HCT116 (cell line): ENCODE results near the gene CSGALNACT2. TPM values are rescaled to one million over a fixed set of nuclear protein-coding genes. Genes with fewer than 3 reads are reported as not detected.

Experiments used
- ATAC-seq: fragments of 200-7000 bp; cut with Tn5 transposase; 2 replicates; pipeline ENCODE4 v1.9.1; 2020; ENCODE audit warnings: mild to moderate bottlenecking, moderate library complexity
- BruUV-seq: library from RNA; stranded (reverse); fragments of 400-500 nt; replicated peaks from 2 replicates; lab custom pipeline; 2021; lab: Mats Ljungman, UMichigan
- CTCF ChIA-PET: fragments of 300-600 bp; sonication (Branson Sonifier 250); formaldehyde crosslinking; loops from one replicate; lab custom pipeline; 2021; ENCODE audit warnings: antibody characterized with exemption; lab: Charles Lee
- POLR2A ChIA-PET: fragments of 300-600, 350-600 bp; sonication (Branson Sonifier 250); formaldehyde crosslinking; loops from one replicate; lab custom pipeline; 2021; ENCODE audit warnings: antibody characterized with exemption; lab: Charles Lee
- RAD21 ChIA-PET, 2 experiments: fragments of 300-600 bp; sonication (Branson Sonifier 250); formaldehyde crosslinking; loops; one replicate each; lab custom pipeline; 2023; ENCODE audit warnings: low total read pairs in 2 of 2; ENCODE audit not compliant: uncharacterized antibody in 2 of 2, unreplicated experiment in 2 of 2, low non-redundant PET in 1 of 2; lab: Charles Lee
- DNase-seq: peaks from one replicate; pipeline ENCODE4 v3.0.0-alpha.2; 2010; ENCODE audit warnings: low read depth, low spot score
- H2AFZ ChIP-seq: fragments of 200-600 bp; shearing (Covaris generic), sonication (generic); 2 replicates; pipeline ENCODE4 v1.6.1; 2017; ENCODE audit warnings: low read depth, mixed run types, mixed read lengths, antibody characterized with exemption, low read length; ENCODE audit not compliant: poor library complexity, severe bottlenecking
- H3K27ac ChIP-seq: 2 replicates; pipeline ENCODE4 v1.5.1; 2012; ENCODE audit warnings: low read depth, low read length
- H3K27me3 ChIP-seq: fragments of 200-600 bp; sonication (generic); 2 replicates; pipeline ENCODE4 v1.6.1; 2016; ENCODE audit warnings: mixed run types, low read length, mixed read lengths; ENCODE audit not compliant: insufficient read depth
- H3K36me3 ChIP-seq, 2 experiments: fragments of 200-500 bp in 1 of 2; fragments of 200-600 bp in 1 of 2; sonication (Bioruptor generic) in 1 of 2; sonication (generic) in 1 of 2; 2 replicates each; pipeline versions ENCODE4 v1.5.1 to v1.6.1; 2014 to 2016; ENCODE audit warnings: low read length in 2 of 2, inconsistent platforms in 1 of 2, mixed read lengths in 1 of 2, mixed run types in 1 of 2; ENCODE audit not compliant: insufficient read depth in 2 of 2, control insufficient read depth in 1 of 2
- H3K4me1 ChIP-seq, 2 experiments: fragments of 200-600 bp in 1 of 2; sonication (generic) in 1 of 2; 2 replicates each; pipeline versions ENCODE4 v1.5.1 to v1.6.1; 2012 to 2017; ENCODE audit warnings: low read length in 2 of 2, inconsistent platforms in 1 of 2, mild to moderate bottlenecking in 1 of 2, mixed read lengths in 1 of 2, mixed run types in 1 of 2, moderate library complexity in 1 of 2; ENCODE audit not compliant: insufficient read depth in 2 of 2, control insufficient read depth in 1 of 2
- H3K4me2 ChIP-seq: fragments of 200-600 bp; sonication (generic); 2 replicates; pipeline ENCODE4 v1.6.1; 2017; ENCODE audit warnings: mixed run types, low read length, mixed read lengths
- H3K4me3 ChIP-seq, 2 experiments: fragments of 200-600 bp in 1 of 2; sonication (generic) in 1 of 2; replicated peaks in 1 of 2; 2 replicates each; pipeline ENCODE4 v1.5.1; 2011 to 2016; ENCODE audit warnings: low read length in 2 of 2, control low read depth in 1 of 2, low read depth in 1 of 2, mild to moderate bottlenecking in 1 of 2, mixed read lengths in 1 of 2, mixed run types in 1 of 2
- H3K79me2 ChIP-seq: fragments of 200-600 bp; sonication (generic); 2 replicates; pipeline ENCODE4 v1.6.1; 2017; ENCODE audit warnings: mild to moderate bottlenecking, mixed run types, low read length, moderate library complexity, mixed read lengths; ENCODE audit not compliant: insufficient read depth
- H3K9ac ChIP-seq: fragments of 200-600 bp; sonication (generic); 2 replicates; pipeline ENCODE4 v1.6.1; 2016; ENCODE audit warnings: low read length, mixed read lengths
- H3K9me2 ChIP-seq: fragments of 200-600 bp; sonication (generic), shearing (Covaris generic); 2 replicates; pipeline ENCODE4 v1.6.1; 2017; ENCODE audit warnings: mixed run types, mild to moderate bottlenecking, moderate library complexity; ENCODE audit not compliant: insufficient read depth
- H3K9me3 ChIP-seq, 2 experiments: fragments of 200-500 bp in 1 of 2; fragments of 200-600 bp in 1 of 2; sonication (Bioruptor generic) in 1 of 2; sonication (generic) in 1 of 2; 2 replicates each; pipeline ENCODE4 v1.6.1; 2014 to 2017; ENCODE audit warnings: low read length in 2 of 2, mixed read lengths in 2 of 2, inconsistent platforms in 1 of 2, low read depth in 1 of 2, mild to moderate bottlenecking in 1 of 2, mixed run types in 1 of 2, moderate library complexity in 1 of 2; ENCODE audit not compliant: control insufficient read depth in 1 of 2, insufficient read depth in 1 of 2
- H4K20me1 ChIP-seq: fragments of 200-600 bp; sonication (generic), shearing (Covaris generic); 2 replicates; pipeline ENCODE4 v1.6.1; 2017; ENCODE audit warnings: mixed run types, mild to moderate bottlenecking, moderate library complexity; ENCODE audit not compliant: insufficient read depth
- CBX3 ChIP-seq: IDR thresholded peaks from 2 replicates; pipeline ENCODE4 v1.6.1; 2012; ENCODE audit warnings: low read depth
- CEBPB ChIP-seq: IDR thresholded peaks from 2 replicates; pipeline ENCODE4 v1.6.1; 2012; ENCODE audit warnings: low read depth
- EGR1 ChIP-seq: IDR thresholded peaks from 2 replicates; pipeline ENCODE4 v1.6.1; 2012; ENCODE audit warnings: low read depth
- ELF1 ChIP-seq: IDR thresholded peaks from 2 replicates; pipeline ENCODE4 v1.6.1; 2012; ENCODE audit warnings: low read depth, borderline replicate concordance
- EZH2 ChIP-seq: fragments of 200-600 bp; sonication (generic); IDR thresholded peaks from 2 replicates; pipeline ENCODE4 v1.6.1; 2017; ENCODE audit warnings: antibody characterized with exemption, mixed run types
- EZH2phosphoT487 ChIP-seq: fragments of 200-600 bp; IDR thresholded peaks from 2 replicates; pipeline ENCODE4 v1.6.1; 2018; ENCODE audit warnings: antibody characterized with exemption, borderline replicate concordance
- FOSL1 ChIP-seq: IDR thresholded peaks from 2 replicates; pipeline ENCODE4 v1.6.1; 2012; ENCODE audit warnings: low read depth
- JUND ChIP-seq: IDR thresholded peaks from 2 replicates; pipeline ENCODE4 v1.6.1; 2012
- POLR2A ChIP-seq: IDR thresholded peaks from 2 replicates; pipeline ENCODE4 v1.7.0; 2011; ENCODE audit warnings: borderline replicate concordance; ENCODE audit not compliant: insufficient read depth, insufficient read length; ENCODE audit errors: extremely low read depth
- POLR2AphosphoS5 ChIP-seq: IDR thresholded peaks from 2 replicates; pipeline ENCODE4 v1.6.1; 2011; ENCODE audit warnings: mild to moderate bottlenecking, low read depth, low read length, moderate library complexity
- RAD21 ChIP-seq: IDR thresholded peaks from 2 replicates; pipeline ENCODE4 v1.6.1; 2012; ENCODE audit warnings: low read depth, mild to moderate bottlenecking
- SIN3A ChIP-seq: IDR thresholded peaks from 2 replicates; pipeline ENCODE4 v1.6.1; 2012; ENCODE audit warnings: low read depth
- SP1 ChIP-seq: IDR thresholded peaks from 2 replicates; pipeline ENCODE4 v1.6.1; 2012; ENCODE audit warnings: low read depth
- SRF ChIP-seq: IDR thresholded peaks from 2 replicates; pipeline ENCODE4 v1.6.1; 2012; ENCODE audit warnings: low read depth
- TCF7L2 ChIP-seq: IDR thresholded peaks from 2 replicates; pipeline ENCODE4 v1.7.0; 2011; ENCODE audit warnings: borderline replicate concordance, inconsistent platforms; ENCODE audit not compliant: insufficient read depth, insufficient read length; ENCODE audit errors: extremely low read depth
- YY1 ChIP-seq: IDR thresholded peaks from 2 replicates; pipeline ENCODE4 v1.6.1; 2011; ENCODE audit warnings: low read length, low read depth, moderate library complexity, mild to moderate bottlenecking; ENCODE audit not compliant: insufficient replicate concordance; ENCODE audit errors: extremely low read depth
- ZNF274 ChIP-seq: fragments of 200-500 bp; sonication (Bioruptor generic); IDR thresholded peaks from 2 replicates; pipeline ENCODE4 v1.6.1; 2014; ENCODE audit warnings: mild to moderate bottlenecking, low read depth, low read length, inconsistent platforms
- intact Hi-C: fragments of 100-400 bp; cut with micrococcal nuclease; formaldehyde crosslinking; loops from 2 replicates; pipeline ENCODE4 v1.10.0; 2022
- total RNA-seq: library from RNA; stranded (reverse); gene quantifications from one replicate; pipeline ENCODE4 v1.2.1, GENCODE V29; 2021; ENCODE audit not compliant: unreplicated experiment
- TF ChIP-seq, protein P1 (sequence below): IDR thresholded peaks from 2 replicates; pipeline ENCODE4 v1.6.1; 2012
- TF ChIP-seq, protein P2 (sequence below), 3 experiments: fragments of 200-600 bp in 1 of 3; sonication (generic) in 1 of 3; IDR thresholded peaks in 2 of 3; conservative IDR thresholded peaks in 1 of 3; 2 replicates each; pipeline ENCODE4 v1.5.1; 2012 to 2017; ENCODE audit warnings: low read depth in 2 of 3, low read length in 2 of 3, antibody characterized with exemption in 1 of 3, borderline replicate concordance in 1 of 3, control low read depth in 1 of 3, mild to moderate bottlenecking in 1 of 3, mixed read lengths in 1 of 3, mixed run types in 1 of 3, moderate library complexity in 1 of 3; ENCODE audit not compliant: insufficient read depth in 1 of 3

CSGALNACT2 gene
- total RNA-seq, 1 experiment from 2014 or later = 9.9 TPM

DNA sequence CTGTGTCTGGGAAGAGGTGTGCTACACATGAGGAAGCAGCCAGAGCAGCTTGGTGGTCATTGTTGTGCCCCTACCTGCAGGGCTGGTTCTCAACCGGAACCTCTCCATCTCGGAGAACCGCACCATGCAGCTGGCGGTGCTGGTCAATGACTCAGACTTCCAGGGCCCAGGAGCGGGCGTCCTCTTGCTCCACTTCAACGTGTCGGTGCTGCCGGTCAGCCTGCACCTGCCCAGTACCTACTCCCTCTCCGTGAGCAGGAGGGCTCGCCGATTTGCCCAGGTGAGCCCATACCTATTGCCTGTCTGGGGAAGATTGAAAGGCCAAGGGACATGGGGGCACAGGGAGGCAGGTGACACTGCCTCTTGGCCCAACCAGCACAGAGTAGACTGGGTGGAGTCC is 29.3 kb upstream of the CSGALNACT2 start:
- no peak for ATAC-seq
- no peaks in the 10 kb centered on the region for H3K27me3 ChIP-seq
- no peak for DNase-seq
- H3K4me3 ChIP-seq = no peak overlapping the region
- BruUV-seq = no TSS peak
- TF ChIP-seq POLR2A (no peak), SRF (no peak), POLR2AphosphoS5 (no peak), ELF1 (no peak), SIN3A (no peak), EZH2phosphoT487 (no peak), SP1 (no peak), ZNF274 (no peak), RAD21 (no peak), TCF7L2 (no peak)
- TF ChIP-seq, protein P1, sequence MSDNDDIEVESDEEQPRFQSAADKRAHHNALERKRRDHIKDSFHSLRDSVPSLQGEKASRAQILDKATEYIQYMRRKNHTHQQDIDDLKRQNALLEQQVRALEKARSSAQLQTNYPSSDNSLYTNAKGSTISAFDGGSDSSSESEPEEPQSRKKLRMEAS = no peak
- TF ChIP-seq, all 23 proteins: peak for 0
- Histone ChIP-seq H3K9ac (no peak overlapping the region), H3K36me3 (no peaks in the 10 kb centered on the region), H2AFZ (no peak overlapping the region), H3K79me2 (no peaks in the 10 kb centered on the region), H3K4me2 (no peak overlapping the region), H3K4me1 (peaks cover 0 to 10% of the 10 kb centered on the region in 2 experiments; a peak in 2 of 4 replicates), H3K27ac (no peak overlapping the region), H3K9me2 (no peaks in the 10 kb centered on the region), H4K20me1 (no peaks in the 10 kb centered on the region), H3K9me3 (no peaks in the 10 kb centered on the region)
- ChIA-PET RAD21 (no interaction called here), POLR2A (no interaction called here), CTCF (no interaction called here)
- intact Hi-C loops = no loop called here

- H3K9me2 ChIP-seq = no peaks in the 10 kb centered on the region
- no peaks in the 10 kb centered on the region for H3K27me3 ChIP-seq
- BruUV-seq = no TSS peak
- no peaks in the 10 kb centered on the region for H4K20me1 ChIP-seq
- DNase-seq = no peak
- no peak overlapping the region for H3K4me3 ChIP-seq
- POLR2A ChIA-PET = no interaction called here
- CTCF ChIA-PET = no interaction called here
- no peak for ATAC-seq
- peaks cover 0 to 10% of the 10 kb centered on the region in 2 experiments; a peak in 2 of 4 replicates for H3K4me1 ChIP-seq
- no peaks in the 10 kb centered on the region for H3K9me3 ChIP-seq
- RAD21 ChIA-PET = no interaction called here
- intact Hi-C loops = no loop called here
- H2AFZ ChIP-seq = no peak overlapping the region
- H3K79me2 ChIP-seq = no peaks in the 10 kb centered on the region
- H3K27ac ChIP-seq = no peak overlapping the region
- no peak overlapping the region for H3K9ac ChIP-seq
- no peak overlapping the region for H3K4me2 ChIP-seq
- H3K36me3 ChIP-seq = no peaks in the 10 kb centered on the region
- TF ChIP-seq YY1 = no peak
- TF ChIP-seq FOSL1 = no peak
- TF ChIP-seq CBX3 = no peak
- TF ChIP-seq SRF = no peak
- no peak for TF ChIP-seq POLR2AphosphoS5
- TF ChIP-seq EZH2phosphoT487 = no peak
- no peak for TF ChIP-seq EGR1
- no peak for TF ChIP-seq CEBPB
- TF ChIP-seq, protein P1 = no peak
- no peak for TF ChIP-seq ELF1
- no peak for TF ChIP-seq JUND
- TF ChIP-seq, protein P2, sequence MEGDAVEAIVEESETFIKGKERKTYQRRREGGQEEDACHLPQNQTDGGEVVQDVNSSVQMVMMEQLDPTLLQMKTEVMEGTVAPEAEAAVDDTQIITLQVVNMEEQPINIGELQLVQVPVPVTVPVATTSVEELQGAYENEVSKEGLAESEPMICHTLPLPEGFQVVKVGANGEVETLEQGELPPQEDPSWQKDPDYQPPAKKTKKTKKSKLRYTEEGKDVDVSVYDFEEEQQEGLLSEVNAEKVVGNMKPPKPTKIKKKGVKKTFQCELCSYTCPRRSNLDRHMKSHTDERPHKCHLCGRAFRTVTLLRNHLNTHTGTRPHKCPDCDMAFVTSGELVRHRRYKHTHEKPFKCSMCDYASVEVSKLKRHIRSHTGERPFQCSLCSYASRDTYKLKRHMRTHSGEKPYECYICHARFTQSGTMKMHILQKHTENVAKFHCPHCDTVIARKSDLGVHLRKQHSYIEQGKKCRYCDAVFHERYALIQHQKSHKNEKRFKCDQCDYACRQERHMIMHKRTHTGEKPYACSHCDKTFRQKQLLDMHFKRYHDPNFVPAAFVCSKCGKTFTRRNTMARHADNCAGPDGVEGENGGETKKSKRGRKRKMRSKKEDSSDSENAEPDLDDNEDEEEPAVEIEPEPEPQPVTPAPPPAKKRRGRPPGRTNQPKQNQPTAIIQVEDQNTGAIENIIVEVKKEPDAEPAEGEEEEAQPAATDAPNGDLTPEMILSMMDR (IDR thresholded peaks at IDR 0.05 in 2 of 3, conservative IDR thresholded peaks at IDR 0.05 in 1 of 3; ENCODE audit: borderline replicate concordance in 1 of 3, insufficient read depth in 1 of 3, low read depth in 2 of 3, low read length in 2 of 3) = no peak
- TF ChIP-seq EZH2 = no peak
Measured at GRCh38 chr10:43109671-43110249, 28.5 kb upstream of the CSGALNACT2 start.
